Fibroblast of upper back skin (primary cell): ENCODE data around the gene SRPK1.
"Not testable (repeated sequence)": the region's sequence is repeated elsewhere in the genome, so short reads cannot be mapped to it uniquely, and the experiment has no call there.

Experiments used
- DNase-seq: peaks from one replicate; pipeline ENCODE4 v3.0.0-alpha.2; 2013

The SRPK1 gene

DNA sequence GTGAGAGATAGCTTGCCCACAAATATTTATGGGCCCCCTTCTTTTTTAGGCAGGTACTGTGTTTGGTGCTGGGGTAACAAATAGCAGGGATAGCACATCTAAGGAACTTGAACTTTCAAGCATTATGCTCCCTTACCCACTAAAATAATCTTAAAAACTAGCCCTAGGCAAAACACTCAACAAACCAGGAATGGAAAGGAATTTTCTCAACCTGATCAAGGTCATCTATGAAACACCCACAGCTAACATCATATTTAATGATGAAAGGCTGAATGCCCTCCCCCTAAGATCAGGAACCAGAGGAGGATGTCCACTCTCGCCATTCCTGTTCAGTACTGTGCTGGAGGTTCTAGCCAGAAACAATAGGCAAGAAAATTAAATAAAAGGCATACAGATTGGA is 8.7 kb upstream of the SRPK1 start:
- no peak for DNase-seq

DNA sequence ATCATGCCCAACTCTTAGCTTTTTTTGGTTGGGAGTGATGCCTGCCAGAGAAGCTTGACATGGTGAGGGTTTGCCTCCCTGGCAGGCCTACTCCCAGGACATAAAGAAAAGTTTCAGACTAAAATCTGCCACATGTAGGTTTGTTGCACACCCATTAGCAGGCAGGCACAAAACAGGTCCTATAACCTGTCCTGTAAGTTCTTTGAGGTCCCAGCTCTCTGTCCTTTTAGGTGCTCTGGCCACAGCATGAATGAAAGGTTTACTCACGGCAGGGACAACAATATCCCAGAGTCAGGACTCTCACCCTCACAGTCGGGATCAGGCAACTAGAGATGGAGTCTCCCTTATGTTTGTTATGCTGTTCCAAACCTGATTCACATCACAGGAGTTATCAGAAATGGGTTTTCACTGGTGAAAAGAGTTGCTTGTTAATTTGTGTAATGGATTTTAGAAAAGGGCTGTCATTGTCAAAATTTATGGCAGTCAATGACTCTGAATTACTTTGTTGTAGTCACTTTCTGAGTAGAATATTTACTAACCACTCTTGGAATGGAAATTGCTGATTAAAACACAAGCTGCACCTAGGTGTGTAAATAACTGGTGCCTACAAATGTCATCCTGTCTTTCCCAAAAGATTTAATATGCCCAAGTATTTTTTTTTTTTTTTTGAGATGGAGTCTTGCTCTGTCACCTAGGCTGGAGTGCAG is 5.8 kb upstream of the SRPK1 start:
- no peak for DNase-seq

DNA sequence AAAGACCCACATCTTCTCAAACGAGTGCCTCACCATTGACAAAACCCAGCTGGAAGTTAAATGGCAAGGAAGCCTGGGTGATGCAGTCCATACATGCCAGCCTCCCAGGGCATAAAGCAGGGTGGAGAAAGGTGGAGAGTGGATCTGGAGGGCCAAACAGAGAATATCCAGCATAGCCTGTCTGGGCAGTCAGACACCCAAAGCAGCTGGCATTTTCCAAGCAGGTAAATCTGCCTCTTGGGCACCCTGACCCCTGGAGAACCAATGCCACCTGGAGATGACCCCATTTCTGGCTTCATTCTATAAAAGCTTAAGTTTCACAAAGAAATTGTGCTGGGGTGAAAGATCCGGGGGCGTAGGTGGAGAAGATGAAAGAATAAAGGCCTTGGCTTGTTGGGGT is 5.1 kb upstream of the SRPK1 start:
- no peak for DNase-seq

DNA sequence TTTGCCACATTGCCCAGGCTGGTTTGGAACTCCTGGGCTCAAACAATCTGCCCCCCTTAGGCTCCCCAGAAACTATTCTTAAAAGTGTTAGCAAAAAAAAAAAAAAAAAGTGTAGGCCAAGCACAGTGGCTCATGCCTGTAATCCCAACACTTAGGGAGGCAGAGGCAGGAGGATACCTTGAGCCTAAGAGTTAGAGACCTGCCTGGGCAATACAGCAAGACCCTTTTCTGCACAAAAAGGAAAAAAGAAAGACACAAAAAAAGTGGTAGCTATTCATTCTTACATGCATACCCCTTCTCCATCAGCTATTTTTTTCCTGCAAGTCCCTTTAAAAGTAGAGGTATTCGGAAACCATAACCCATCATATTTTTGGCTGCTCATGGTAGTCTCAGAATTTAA is 3.2 kb upstream of the SRPK1 start:
- DNase-seq, result no peak

DNA sequence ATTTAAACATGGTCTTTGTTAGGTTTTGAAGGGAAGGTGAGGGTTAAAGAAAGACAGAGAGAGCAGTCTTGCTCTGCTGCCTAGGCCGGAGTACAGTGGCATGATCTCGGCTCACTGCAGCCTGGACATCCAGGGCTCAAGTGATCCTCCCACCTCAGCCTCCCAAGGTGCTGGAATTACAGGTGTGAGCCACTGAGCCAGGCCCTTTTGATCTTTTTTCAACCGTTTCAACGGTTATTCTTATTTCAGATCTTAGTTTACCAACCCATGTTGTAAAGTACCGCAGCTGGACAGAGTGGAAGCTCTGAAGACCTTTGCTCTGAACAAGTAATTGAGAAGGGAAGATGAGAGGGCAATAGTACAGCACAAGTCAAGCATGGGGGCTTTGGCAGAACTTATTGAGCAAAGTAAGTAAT is 1.2 kb upstream of the SRPK1 start:
- DNase-seq, result no peak

GRCh38 chr6:35919827-35920751 is 809 bp downstream of the SRPK1 start:
- no peak for DNase-seq

DNA sequence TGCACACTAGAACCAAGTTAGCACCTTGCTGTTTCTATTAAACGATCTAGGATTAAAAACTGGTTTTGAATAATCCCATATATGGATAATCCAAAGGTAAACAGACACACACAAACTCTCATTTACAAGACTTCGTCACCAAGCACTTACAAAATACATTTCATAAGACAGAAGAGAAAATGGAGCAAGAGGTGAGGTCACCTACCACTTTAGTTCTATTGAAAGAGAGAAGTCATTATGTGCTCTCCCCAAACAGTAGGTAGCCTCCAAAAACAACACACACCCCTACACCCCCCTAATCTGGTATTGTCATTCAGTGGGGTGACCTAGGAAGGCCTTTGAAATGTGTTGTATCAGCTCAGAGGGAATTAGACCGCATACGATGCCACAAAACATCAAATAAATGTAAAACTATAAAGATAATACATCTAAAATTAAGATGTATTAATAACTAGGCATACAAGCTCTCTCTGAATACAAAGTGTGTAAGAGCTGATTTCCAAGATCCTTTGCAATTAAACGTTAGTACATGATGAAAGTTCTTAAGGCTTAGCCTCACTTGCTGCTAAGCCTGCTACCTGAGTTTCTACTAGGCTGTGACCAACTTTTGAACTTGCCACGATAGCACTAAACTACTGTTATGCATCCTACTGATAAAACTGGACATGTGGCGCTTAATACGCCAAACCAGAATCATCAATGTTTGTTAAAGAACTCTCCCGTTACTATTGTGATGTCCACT is 1.6 kb downstream of the SRPK1 start:
- DNase-seq, result no peak

GRCh38 chr6:35916893-35917292 is 4.0 kb downstream of the SRPK1 start:
- not testable (repeated sequence) for DNase-seq

DNA sequence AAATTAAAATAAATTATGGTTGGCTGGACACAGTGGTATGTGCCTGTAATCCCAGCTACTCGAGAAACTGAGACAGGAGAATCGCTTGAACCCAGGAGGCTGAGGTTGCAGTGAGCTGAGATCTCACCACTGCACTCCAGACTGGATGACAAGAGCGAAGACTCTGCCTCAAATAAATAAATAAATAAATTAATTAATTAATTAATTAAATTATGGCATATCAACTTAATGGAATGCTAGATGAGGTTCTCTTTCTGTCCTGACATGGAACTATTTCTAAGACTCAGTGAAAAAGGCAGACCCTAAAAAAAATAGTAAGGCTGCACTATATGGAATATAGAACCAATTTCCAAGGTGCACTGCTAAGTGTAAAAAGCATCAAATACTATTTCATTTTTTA is 4.8 kb downstream of the SRPK1 start:
- DNase-seq, result no peak

DNA sequence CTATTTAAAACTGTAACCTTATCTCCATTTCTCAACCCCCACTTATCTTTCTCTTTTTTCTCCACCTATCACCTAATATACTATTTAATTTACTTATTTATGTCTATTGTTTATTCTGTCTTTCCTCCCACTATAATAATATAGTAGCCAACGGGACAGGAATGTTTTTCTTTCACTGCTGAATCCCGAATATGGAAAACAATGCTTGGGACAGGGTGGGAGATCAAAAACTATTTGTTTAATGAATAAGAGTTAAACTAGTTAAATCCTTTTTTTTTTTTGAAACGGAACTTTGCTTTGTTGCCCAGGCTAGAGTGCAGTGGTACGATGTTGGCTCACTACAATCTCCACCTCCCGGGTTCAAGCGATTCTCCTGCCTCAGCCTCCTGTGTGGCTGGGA is 6.4 kb downstream of the SRPK1 start:
- DNase-seq, result no peak

DNA sequence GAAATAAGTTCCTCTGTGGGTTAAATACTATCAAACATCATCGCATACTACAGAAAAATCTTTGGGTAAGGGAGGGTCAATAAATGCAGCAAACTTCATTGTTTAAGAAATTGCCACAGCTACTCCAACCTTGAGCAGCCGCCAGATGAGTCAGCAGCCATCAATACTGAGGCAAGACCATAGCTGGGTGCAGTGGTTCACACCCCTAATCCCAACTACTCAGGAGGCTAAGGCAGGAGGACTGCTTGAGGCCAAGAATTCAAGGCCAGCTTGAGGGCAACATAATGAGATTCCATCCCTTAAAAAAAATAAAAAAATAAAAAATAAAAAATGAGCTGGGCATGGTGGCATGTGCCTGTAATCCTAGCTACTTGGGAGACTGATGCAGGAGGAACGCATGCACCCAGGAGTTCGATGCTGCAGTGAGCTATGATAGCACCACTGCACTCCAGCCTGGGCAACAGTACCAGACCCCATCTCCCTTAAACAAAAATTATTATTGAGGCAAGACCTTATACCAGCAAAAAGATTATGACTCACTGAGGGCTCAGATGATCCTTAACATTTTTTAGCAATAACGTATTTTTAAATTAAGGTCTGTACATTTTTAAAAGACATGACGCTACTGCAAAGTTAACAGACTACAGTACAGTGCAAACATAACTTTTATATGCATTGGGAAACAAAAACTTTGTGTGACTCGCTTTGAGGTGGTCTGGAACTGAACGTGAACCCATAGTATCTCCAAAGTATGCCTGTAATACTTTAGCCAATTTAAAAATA is 8.8 kb downstream of the SRPK1 start:
- DNase-seq, result peak; percentile 32

DNA sequence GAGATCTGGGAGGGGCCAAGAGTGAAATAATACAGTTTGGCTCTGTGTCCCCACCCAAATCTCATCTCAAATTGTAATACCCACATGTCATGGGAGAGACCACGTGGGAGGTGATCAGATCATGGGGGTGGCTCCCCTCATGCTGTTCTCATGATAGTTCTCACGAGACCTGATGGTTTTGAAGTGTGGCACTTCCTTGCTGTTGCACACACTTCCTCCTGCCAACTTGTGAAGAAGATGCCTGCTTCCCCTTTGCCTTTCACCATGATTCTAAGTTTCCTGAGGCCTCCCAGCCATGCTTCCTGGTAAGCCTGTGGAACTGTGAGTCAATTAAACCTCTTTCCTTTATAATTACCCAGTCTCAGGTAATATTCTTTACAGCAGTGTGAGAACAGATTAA is 11.3 kb downstream of the SRPK1 start:
- DNase-seq, result not testable (repeated sequence)

DNA sequence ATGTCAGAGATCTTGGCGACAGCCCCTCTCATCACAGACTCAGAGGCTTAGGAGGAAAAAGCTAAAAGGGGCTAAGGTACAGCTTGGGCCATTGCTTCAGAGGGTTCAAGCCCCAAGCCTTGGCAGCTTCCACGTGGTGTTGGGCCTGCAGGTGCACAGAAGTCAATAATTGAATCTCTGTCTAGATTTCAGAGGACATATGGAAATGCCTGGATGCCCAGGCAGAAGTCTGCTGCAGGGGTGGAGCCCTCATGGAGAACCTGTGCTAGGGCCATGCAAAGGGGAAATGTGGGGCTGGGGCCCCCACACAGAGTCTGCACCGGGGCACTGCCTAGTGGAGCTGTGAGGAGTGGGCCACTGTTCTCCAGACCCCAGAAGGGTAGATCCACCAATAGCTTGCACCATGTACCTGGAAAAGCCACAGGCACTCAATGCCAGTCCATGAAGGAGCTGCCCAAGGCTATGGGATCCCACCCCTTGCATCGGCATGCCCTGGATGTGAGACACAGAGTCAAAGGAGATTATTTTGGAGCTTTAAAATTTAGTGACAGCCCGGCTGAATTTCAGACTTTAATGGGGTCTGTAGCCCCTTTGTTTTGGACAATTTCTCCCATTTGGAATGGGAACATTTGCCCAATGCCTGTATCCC is 12.0 kb downstream of the SRPK1 start:
- not testable (repeated sequence) for DNase-seq

- DNase-seq, result no peak
Measured at GRCh38 chr6:35907750-35908149, 13.1 kb downstream of the SRPK1 start.

GRCh38 chr6:35906499-35906846 is 14.4 kb downstream of the SRPK1 start:
- no peak for DNase-seq

GRCh38 chr6:35905841-35906498 is 14.9 kb downstream of the SRPK1 start:
- DNase-seq, result no peak

GRCh38 chr6:35905141-35905785 is 15.6 kb downstream of the SRPK1 start:
- DNase-seq, result no peak

- no peak for DNase-seq
Measured at GRCh38 chr6:35903679-35904078, 17.2 kb downstream of the SRPK1 start.

- DNase-seq, result no peak
Measured at GRCh38 chr6:35900448-35900847, 20.4 kb downstream of the SRPK1 start.

DNA sequence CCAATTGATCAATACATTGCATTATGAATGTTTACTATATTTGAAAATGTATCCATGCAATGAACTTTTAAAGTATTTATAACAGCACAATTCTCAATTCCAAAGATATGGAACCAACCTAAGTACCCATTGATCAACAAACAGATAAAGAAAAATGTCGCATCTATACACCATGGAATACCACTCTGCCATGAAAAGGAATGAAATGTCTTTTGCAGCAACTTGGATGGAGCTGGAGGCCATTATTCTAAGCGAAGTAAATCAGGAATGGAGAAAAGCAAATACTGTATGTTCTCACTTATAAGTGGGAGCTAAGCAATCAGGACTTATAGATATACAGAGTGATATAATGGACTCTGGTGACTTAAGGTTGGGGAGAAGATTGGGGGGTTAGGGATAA is 22.9 kb downstream of the SRPK1 start:
- no peak for DNase-seq

GRCh38 chr6:35897486-35897885 is 23.4 kb downstream of the SRPK1 start:
- no peak for DNase-seq
